Midbrain (tissue), 1 donor: Measurements from ENCODE around the gene DAB2IP.

Source experiments
- DNase-seq: peaks from one replicate; lab custom pipeline; 2025; lab: John Stamatoyannopoulos, UW

Gene DAB2IP

GRCh38 chr9:121758693-121759092, 107.3 kb downstream of the DAB2IP start:
- no peak for DNase-seq

- DNase-seq: no peak
Observed at GRCh38 chr9:121759996-121760395, 108.6 kb downstream of the DAB2IP start.

- no peak for DNase-seq
Observed at GRCh38 chr9:121760571-121760970, 109.1 kb downstream of the DAB2IP start.

GRCh38 chr9:121763131-121763530, 111.7 kb downstream of the DAB2IP start:
- DNase-seq: no peak

- DNase-seq: no peak
Observed at GRCh38 chr9:121763561-121764370, 112.3 kb downstream of the DAB2IP start.

GRCh38 chr9:121764371-121764730, 112.9 kb downstream of the DAB2IP start:
- no peak for DNase-seq

GRCh38 chr9:121765021-121765950, 113.9 kb downstream of the DAB2IP start:
- DNase-seq: no peak

GRCh38 chr9:121766081-121766683, 114.7 kb downstream of the DAB2IP start:
- no peak for DNase-seq

- no peak for DNase-seq
Observed at GRCh38 chr9:121767171-121767769, 115.8 kb downstream of the DAB2IP start.

- no peak for DNase-seq
Observed at GRCh38 chr9:121768416-121769015, 117.1 kb downstream of the DAB2IP start.

- DNase-seq: no peak
Observed at GRCh38 chr9:121769939-121770338, 118.5 kb downstream of the DAB2IP start.

- DNase-seq: no peak
Observed at GRCh38 chr9:121770415-121771273, 119.2 kb downstream of the DAB2IP start.

- no peak for DNase-seq
Observed at GRCh38 chr9:121771418-121771817, 120.0 kb downstream of the DAB2IP start.

- no peak for DNase-seq
Observed at GRCh38 chr9:121771851-121772599, 120.6 kb downstream of the DAB2IP start.

GRCh38 chr9:121772600-121773285, 121.3 kb downstream of the DAB2IP start:
- peak; percentile 67 for DNase-seq

GRCh38 chr9:121773286-121773953, 122.0 kb downstream of the DAB2IP start:
- DNase-seq: no peak

- no peak for DNase-seq
Observed at GRCh38 chr9:121773954-121774714, 122.7 kb downstream of the DAB2IP start.
